ENCODE data around the gene PARD6G.

- TF ChIP-seq CTCF (conservative IDR thresholded peaks at IDR 0.05; ENCODE audit: low read depth, low read length) (no peak), EZH2 (IDR thresholded peaks at IDR 0.05; ENCODE audit: low read length, unreplicated experiment) (no peak)
Observed at GRCh38 chr18:80232710-80233109, 14.6 kb downstream of the PARD6G start.

Measured in PC-3 (cell line).